Mesothelial cell of epicardium (in vitro differentiated cells): ENCODE measurements around the gene CITED1. TPM values are rescaled to one million over a fixed set of nuclear protein-coding genes. Genes with fewer than 3 reads are reported as not detected.

Experiments
- DNase-seq, 2 experiments: peaks; one replicate each; pipeline ENCODE4 v3.0.0; 2021; ENCODE audit warnings: low spot score in 2 of 2; ENCODE audit not compliant: unreplicated experiment in 2 of 2
- H3K27ac Mint-ChIP-seq: 2 replicates; pipeline ENCODE4 v1.8.0; 2021; ENCODE audit warnings: mixed read lengths
- H3K27me3 Mint-ChIP-seq: 2 replicates; pipeline ENCODE4 v1.8.0; 2021; ENCODE audit warnings: low read depth, mixed read lengths
- H3K36me3 Mint-ChIP-seq: 2 replicates; pipeline ENCODE4 v1.8.0; 2021; ENCODE audit warnings: mixed read lengths
- H3K4me1 Mint-ChIP-seq: 2 replicates; pipeline ENCODE4 v1.8.0; 2021; ENCODE audit warnings: mixed read lengths
- H3K4me3 Mint-ChIP-seq: 2 replicates; pipeline ENCODE4 v1.8.0; 2021; ENCODE audit warnings: mild to moderate bottlenecking, moderate library complexity, mixed read lengths
- H3K9me3 Mint-ChIP-seq: 2 replicates; pipeline ENCODE4 v1.8.0; 2021; ENCODE audit warnings: mixed read lengths
- CTCF ChIP-seq: fragments of 200-600 bp; sonication (generic); IDR thresholded peaks from one replicate; pipeline ENCODE4 v1.5.0; 2021; ENCODE audit warnings: antibody characterized with exemption; ENCODE audit not compliant: unreplicated experiment
- total RNA-seq: library from RNA; stranded (reverse); gene quantifications from 3 replicates; pipeline ENCODE4 v1.2.1, GENCODE V29; 2021

Gene CITED1
- total RNA-seq, 1 donor from 2014 or later: 1.6 TPM

GRCh38 chrX:72297953-72298730 lies 7.6 kb downstream of the CITED1 start:
- peaks cover 60% of the 10 kb centered on the region for H3K27me3 Mint-ChIP-seq
- H3K9me3 Mint-ChIP-seq: peaks cover 15% of the 10 kb centered on the region
- TF ChIP-seq CTCF: no peak
- DNase-seq: no peak
- no peaks in the 10 kb centered on the region for H3K4me1 Mint-ChIP-seq
- H3K27ac Mint-ChIP-seq: no peak overlapping the region
- H3K36me3 Mint-ChIP-seq: no peaks in the 10 kb centered on the region
- H3K4me3 Mint-ChIP-seq: no peak overlapping the region

- Mint-ChIP-seq H3K4me3 (no peak overlapping the region), H3K4me1 (no peaks in the 10 kb centered on the region), H3K36me3 (no peaks in the 10 kb centered on the region), H3K9me3 (peaks cover 21% of the 10 kb centered on the region), H3K27ac (no peak overlapping the region), H3K27me3 (peaks cover 54% of the 10 kb centered on the region)
- DNase-seq: no peak
- no peak for TF ChIP-seq CTCF
Observed at GRCh38 chrX:72296991-72297390, 8.7 kb downstream of the CITED1 start.

GRCh38 chrX:72295745-72296144 lies 10.0 kb downstream of the CITED1 start:
- no peak overlapping the region for H3K4me3 Mint-ChIP-seq

GRCh38 chrX:72294497-72294896 lies 11.2 kb downstream of the CITED1 start:
- Mint-ChIP-seq H3K36me3 (no peaks in the 10 kb centered on the region), H3K4me3 (no peak overlapping the region), H3K27ac (no peak overlapping the region), H3K4me1 (no peaks in the 10 kb centered on the region), H3K27me3 (peaks cover 34% of the 10 kb centered on the region), H3K9me3 (peaks cover 32% of the 10 kb centered on the region)
- TF ChIP-seq CTCF: peak; percentile 69
- no peak for DNase-seq

More at GRCh38 chrX:72295745-72296144, 10.0 kb downstream of the CITED1 start:
- no peak overlapping the region for H3K27ac Mint-ChIP-seq
- peaks cover 29% of the 10 kb centered on the region for H3K9me3 Mint-ChIP-seq
- H3K36me3 Mint-ChIP-seq: no peaks in the 10 kb centered on the region
- DNase-seq: no peak
- no peak for TF ChIP-seq CTCF
- H3K27me3 Mint-ChIP-seq: peaks cover 43% of the 10 kb centered on the region
- no peaks in the 10 kb centered on the region for H3K4me1 Mint-ChIP-seq

GRCh38 chrX:72282302-72282701 lies 23.4 kb downstream of the CITED1 start:
- H3K4me3 Mint-ChIP-seq: no peak overlapping the region
- H3K27ac Mint-ChIP-seq: no peak overlapping the region
- no peak for DNase-seq
- no peaks in the 10 kb centered on the region for H3K4me1 Mint-ChIP-seq
- TF ChIP-seq CTCF: no peak
- peaks cover 16% of the 10 kb centered on the region for H3K27me3 Mint-ChIP-seq
- H3K36me3 Mint-ChIP-seq: no peaks in the 10 kb centered on the region
- peaks cover 9% of the 10 kb centered on the region for H3K9me3 Mint-ChIP-seq
